GM19397 (cell line): ENCODE data around the gene ABCB1.
"Not testable (repeated sequence)": the region's sequence is repeated elsewhere in the genome, so short reads cannot be mapped to it uniquely, and the experiment has no call there.

Source experiments
- ATAC-seq: cut with Tn5 transposase; IDR thresholded peaks from one replicate; pipeline ENCODE4 v1.9.1; 2021; ENCODE audit warnings: mild to moderate bottlenecking, moderate library complexity; ENCODE audit not compliant: unreplicated experiment

The ABCB1 gene

DNA sequence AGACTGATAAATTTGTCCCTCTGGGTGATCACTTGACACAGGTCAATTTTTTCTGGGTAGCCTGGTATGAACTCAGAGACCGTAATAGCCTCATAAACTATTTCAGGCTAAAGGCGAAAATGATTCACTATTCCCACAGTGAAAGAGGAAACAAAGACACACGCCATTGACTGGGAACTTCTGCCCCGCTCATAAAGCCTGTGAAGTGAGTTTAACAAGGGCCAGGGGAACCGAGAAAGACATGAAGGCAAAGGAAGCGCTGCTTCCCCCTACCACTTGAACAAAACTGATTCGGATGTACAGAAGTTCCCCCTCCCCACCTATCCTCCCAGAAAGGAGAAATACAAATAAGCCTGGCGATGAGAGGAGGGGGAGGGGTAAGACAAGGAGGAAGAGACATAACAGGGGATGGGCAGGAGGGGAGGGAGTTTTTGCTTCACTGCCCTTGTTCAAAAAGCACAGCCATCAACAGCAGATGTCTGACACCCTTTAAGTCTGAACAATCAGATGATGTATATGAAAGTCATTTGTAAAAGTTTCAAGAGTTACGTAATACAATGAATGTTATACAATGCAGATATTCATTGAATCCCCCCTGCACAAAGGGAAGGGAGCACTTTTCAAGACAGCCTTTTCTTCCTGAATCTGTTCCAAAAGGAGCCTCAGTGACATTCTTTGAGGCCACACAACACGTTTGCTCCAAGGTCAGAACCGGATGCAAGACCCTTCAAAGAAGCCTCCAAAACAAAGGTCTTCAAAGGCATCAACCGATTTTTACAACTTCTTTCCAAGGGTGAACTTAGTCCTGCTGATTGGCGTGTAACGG lies 125.9 kb downstream of the ABCB1 start:
- ATAC-seq = peak; percentile 71

GRCh38 chr7:87473986-87474385 lies 126.7 kb downstream of the ABCB1 start:
- ATAC-seq = peak; percentile 0

- no peak for ATAC-seq
Measured at GRCh38 chr7:87473192-87473591, 127.5 kb downstream of the ABCB1 start.

DNA sequence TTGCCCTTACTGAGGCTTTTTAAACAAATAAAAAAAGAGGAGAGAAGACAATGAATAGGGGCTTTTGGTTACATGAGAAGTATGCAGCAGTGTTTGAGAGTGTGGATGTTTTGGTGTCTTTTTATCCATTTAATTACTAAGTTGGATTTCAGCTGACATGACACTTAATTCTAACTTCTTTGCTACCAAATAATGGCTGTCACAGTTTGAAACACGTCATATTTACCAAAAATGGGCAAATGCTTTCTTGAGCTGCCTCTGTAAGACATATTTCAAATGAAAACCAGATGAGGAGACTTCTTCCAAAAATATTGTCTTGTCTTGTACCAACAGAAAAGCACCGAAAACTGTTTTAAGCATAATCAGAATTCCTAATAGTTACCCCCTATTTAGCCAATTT lies 129.2 kb downstream of the ABCB1 start:
- ATAC-seq = no peak

DNA sequence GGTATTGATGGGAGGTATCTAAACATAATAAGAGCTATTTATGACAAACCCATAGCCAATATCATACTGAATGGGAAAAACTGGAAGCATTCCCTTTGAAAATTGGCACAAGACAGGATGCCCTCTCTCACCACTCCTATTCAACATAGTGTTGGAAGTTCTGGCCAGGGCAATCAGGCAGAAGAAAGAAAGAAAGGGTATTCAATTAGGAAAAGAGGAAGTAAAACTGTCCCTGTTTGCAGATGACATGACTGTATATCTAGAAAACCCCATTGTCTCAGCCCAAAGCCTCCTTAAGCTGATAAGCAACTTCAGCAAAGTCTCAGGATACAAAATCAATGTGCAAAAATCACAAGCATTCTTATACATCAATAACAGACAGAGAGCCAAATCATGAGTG lies 131.5 kb downstream of the ABCB1 start:
- ATAC-seq = not testable (repeated sequence)

DNA sequence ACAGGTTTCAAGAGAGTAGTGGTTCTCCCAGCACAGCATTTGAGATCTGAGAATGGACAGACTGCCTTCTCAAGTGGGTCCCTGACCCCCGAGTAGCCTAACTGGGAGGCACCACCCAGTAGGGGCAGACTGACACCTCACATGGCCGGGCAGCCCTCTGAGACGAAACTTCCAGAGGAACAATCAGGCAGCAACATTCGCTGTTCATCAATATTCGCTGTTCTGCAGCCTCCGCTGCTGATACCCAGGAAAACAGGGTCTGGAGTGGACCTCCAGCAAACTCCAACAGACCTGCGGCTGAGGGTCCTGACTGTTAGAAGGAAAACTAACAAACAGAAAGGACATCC lies 135.2 kb downstream of the ABCB1 start:
- not testable (repeated sequence) for ATAC-seq

DNA sequence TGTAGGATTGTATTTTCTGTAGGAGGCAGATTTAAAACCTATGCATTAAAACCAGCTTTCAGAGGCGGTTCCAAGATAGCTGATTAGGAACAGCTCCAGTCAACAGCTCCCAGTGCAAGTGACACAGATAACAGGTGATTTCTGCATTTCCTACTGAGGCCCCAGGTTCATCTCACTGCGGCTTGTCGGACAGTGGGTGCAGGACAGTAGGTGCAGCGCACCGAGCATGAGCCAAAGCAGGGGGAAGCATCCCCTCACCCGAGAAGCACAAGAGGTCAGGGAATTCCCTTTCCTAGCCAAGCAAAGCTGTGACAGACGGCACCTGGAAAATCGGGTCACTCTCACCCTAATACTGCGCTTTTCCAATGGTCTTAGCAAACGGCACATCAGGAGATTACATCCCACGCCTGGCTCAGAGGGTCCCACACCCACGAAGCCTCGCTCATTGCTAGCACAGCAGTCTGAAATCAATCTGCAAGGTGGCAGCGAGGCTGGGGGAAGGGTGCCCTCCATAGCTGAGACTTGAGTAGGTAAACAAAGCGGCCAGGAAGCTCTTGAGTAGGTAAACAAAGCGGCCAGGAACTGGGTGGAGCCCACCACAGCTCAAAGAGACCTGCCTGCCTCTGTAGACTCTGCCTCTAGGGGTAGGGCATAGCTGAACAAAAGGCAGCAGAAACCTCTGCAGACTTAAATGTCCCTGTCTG lies 135.7 kb downstream of the ABCB1 start:
- ATAC-seq = not testable (repeated sequence)

DNA sequence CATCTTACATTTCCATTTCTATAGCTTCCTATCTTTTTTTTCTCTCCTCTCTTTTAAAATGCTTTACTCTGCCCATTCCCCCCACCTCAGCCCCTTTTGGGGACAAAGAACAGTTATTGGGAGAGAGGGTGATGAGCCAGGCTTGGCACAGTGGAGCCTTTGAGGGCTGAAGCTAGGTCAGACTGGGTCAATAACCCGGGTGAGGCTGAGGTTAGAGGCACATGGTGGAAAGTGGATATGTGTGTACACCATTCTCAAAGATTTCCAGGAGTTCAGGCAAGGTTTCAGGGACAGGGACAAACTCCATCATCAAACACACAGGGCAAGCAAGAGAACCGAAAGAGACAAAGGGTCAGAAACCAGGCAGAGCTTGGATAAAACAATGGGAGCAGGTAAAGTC lies 136.7 kb downstream of the ABCB1 start:
- ATAC-seq = no peak

DNA sequence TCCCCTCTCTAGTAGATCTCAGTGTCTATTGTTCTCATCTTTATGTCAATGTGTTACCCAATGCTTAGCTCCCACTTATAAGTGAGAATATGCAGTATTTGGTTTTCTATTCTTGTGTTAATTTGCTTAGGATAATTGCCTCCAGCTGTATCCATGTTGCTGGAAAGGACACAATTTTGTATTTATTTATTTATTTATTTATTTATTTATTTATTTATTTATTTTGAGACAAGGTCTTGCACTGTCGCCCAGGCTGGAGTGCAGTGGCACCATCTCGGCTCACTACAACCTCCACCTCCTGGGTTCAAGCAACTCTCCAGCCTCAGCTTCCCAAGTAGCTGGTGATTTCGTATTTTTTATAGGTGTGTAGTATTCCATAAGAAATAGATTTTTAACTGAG lies 140.2 kb downstream of the ABCB1 start:
- ATAC-seq = not testable (repeated sequence)

GRCh38 chr7:87459941-87460340 lies 140.7 kb downstream of the ABCB1 start:
- no peak for ATAC-seq

DNA sequence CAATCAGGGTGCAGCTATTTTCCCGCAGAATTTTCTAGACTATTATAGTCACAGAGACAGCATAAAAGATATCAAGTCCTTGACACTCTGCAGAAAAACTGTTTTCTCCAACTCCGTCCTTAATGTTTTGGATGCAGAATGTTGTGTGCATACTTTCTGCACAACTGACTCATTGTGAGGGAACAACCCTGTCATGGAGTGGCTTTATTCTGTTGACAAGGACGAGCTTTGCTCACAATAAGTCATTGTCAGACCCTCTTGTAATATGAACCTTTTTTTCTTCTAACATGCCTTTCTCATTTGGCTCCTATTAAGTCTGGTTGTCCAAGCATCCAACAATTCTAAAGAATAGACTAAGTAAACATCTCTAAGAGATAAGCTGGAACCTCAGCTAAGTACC lies 142.5 kb downstream of the ABCB1 start:
- ATAC-seq = no peak

- no peak for ATAC-seq
Measured at GRCh38 chr7:87456247-87456646, 144.4 kb downstream of the ABCB1 start.
